ENCODE results near the gene GNAS. TPM values are rescaled to one million over a fixed set of nuclear protein-coding genes. Genes with fewer than 3 reads are reported as not detected.
A peak's percentile ranks its signal among the peaks of the same experiment; 100 is the strongest.

Gene GNAS
- total RNA-seq, 1 experiment from 2014 or later, result 629 TPM

GRCh38 chr20:58894652-58895447 is 42.3 kb downstream of the GNAS start:
- BruUV-seq (replicated peaks), result no TSS peak
- H3K27ac Mint-ChIP-seq (ENCODE audit: low read depth, unreplicated experiment), result no peak overlapping the region
- CTCF ChIA-PET, result no interaction called here
- POLR2A ChIA-PET, result interaction anchor here (0.6 to 1.3 kb wide), 3 partner anchors 12 to 941 kb away, joined by 3 to 7 read pairs (median 3); no protein-coding TSS in a partner anchor
- no peaks in the 10 kb centered on the region for H3K27me3 Mint-ChIP-seq (ENCODE audit: insufficient read depth, unreplicated experiment)
- intact Hi-C loops (cut with micrococcal nuclease), result no loop called here
- TF ChIP-seq CTCF (IDR thresholded peaks at IDR 0.05; ENCODE audit: unreplicated experiment), result no peak
- H3K9me3 Mint-ChIP-seq (ENCODE audit: unreplicated experiment), result no peaks in the 10 kb centered on the region
- H3K36me3 Mint-ChIP-seq (ENCODE audit: insufficient read depth, unreplicated experiment), result peaks cover 24% of the 10 kb centered on the region
- peaks cover 25% of the 10 kb centered on the region for H3K4me1 Mint-ChIP-seq (ENCODE audit: insufficient read depth, unreplicated experiment)
- no peak for DNase-seq (ENCODE audit: unreplicated experiment)
- peak overlapping the region; percentile 93 for H3K4me3 Mint-ChIP-seq (ENCODE audit: unreplicated experiment)

- intact Hi-C loops (cut with micrococcal nuclease), result no loop called here
- BruUV-seq (replicated peaks), result no TSS peak
- no peak overlapping the region for H3K27ac Mint-ChIP-seq (ENCODE audit: low read depth, unreplicated experiment)
- H3K9me3 Mint-ChIP-seq (ENCODE audit: unreplicated experiment), result no peaks in the 10 kb centered on the region
- TF ChIP-seq CTCF (IDR thresholded peaks at IDR 0.05; ENCODE audit: unreplicated experiment), result no peak
- no peak for DNase-seq (ENCODE audit: unreplicated experiment)
- CTCF ChIA-PET, result no interaction called here
- H3K4me1 Mint-ChIP-seq (ENCODE audit: insufficient read depth, unreplicated experiment), result peaks cover 27% of the 10 kb centered on the region
- H3K36me3 Mint-ChIP-seq (ENCODE audit: insufficient read depth, unreplicated experiment), result peaks cover 26% of the 10 kb centered on the region
- H3K27me3 Mint-ChIP-seq (ENCODE audit: insufficient read depth, unreplicated experiment), result no peaks in the 10 kb centered on the region
- H3K4me3 Mint-ChIP-seq (ENCODE audit: unreplicated experiment), result peak overlapping the region; percentile 93
- POLR2A ChIA-PET, result interaction anchor here (0.6 to 1.3 kb wide), 2 partner anchors 11 to 940 kb away, joined by 3 to 7 read pairs; no protein-coding TSS in a partner anchor
Measured at GRCh38 chr20:58895448-58896180, 43.1 kb downstream of the GNAS start.

GRCh38 chr20:58896820-58897219 is 44.3 kb downstream of the GNAS start:
- Mint-ChIP-seq H3K4me3 (ENCODE audit: unreplicated experiment) (no peak overlapping the region), H3K9me3 (ENCODE audit: unreplicated experiment) (no peaks in the 10 kb centered on the region), H3K36me3 (ENCODE audit: insufficient read depth, unreplicated experiment) (peaks cover 29% of the 10 kb centered on the region), H3K4me1 (ENCODE audit: insufficient read depth, unreplicated experiment) (peaks cover 27% of the 10 kb centered on the region), H3K27ac (ENCODE audit: low read depth, unreplicated experiment) (no peak overlapping the region), H3K27me3 (ENCODE audit: insufficient read depth, unreplicated experiment) (no peaks in the 10 kb centered on the region)
- TF ChIP-seq CTCF (IDR thresholded peaks at IDR 0.05; ENCODE audit: unreplicated experiment), result no peak
- BruUV-seq (replicated peaks), result no TSS peak
- CTCF ChIA-PET, result interaction anchor here (0.7 kb wide), 3 partner anchors 44 to 1079 kb away, joined by 3 to 5 read pairs (median 5); no protein-coding TSS in a partner anchor
- POLR2A ChIA-PET, result interaction anchor here (1.6 kb wide), 1 partner anchor 14 kb away, joined by 4 read pairs; no protein-coding TSS in a partner anchor
- no peak for DNase-seq (ENCODE audit: unreplicated experiment)
- intact Hi-C loops (cut with micrococcal nuclease), result no loop called here

GRCh38 chr20:58897488-58897887 is 45.0 kb downstream of the GNAS start:
- Mint-ChIP-seq H3K27ac (ENCODE audit: low read depth, unreplicated experiment) (no peak overlapping the region), H3K4me1 (ENCODE audit: insufficient read depth, unreplicated experiment) (peaks cover 27% of the 10 kb centered on the region), H3K36me3 (ENCODE audit: insufficient read depth, unreplicated experiment) (peaks cover 31% of the 10 kb centered on the region), H3K9me3 (ENCODE audit: unreplicated experiment) (no peaks in the 10 kb centered on the region), H3K27me3 (ENCODE audit: insufficient read depth, unreplicated experiment) (no peaks in the 10 kb centered on the region), H3K4me3 (ENCODE audit: unreplicated experiment) (no peak overlapping the region)
- no peak for DNase-seq (ENCODE audit: unreplicated experiment)
- ChIA-PET POLR2A (interaction anchor here (0.7 to 1.6 kb wide), 5 partner anchors 9 to 544 kb away, joined by 3 to 4 read pairs (median 4); no protein-coding TSS in a partner anchor), CTCF (interaction anchor here (0.5 kb wide), 1 partner anchor 309 kb away, joined by 3 read pairs; no protein-coding TSS in a partner anchor)
- intact Hi-C loops (cut with micrococcal nuclease), result no loop called here
- no peak for TF ChIP-seq CTCF (IDR thresholded peaks at IDR 0.05; ENCODE audit: unreplicated experiment)
- BruUV-seq (replicated peaks), result no TSS peak
